ENCODE results near the gene JTB. TPM values are rescaled to one million over a fixed set of nuclear protein-coding genes. Genes with fewer than 3 reads are reported as not detected.
A peak's percentile ranks its signal among the peaks of the same experiment; 100 is the strongest.

JTB gene
- total RNA-seq, 1 donor from 2014 or later, result 166 TPM

- intact Hi-C loops (cut with DNase I), result no loop called here
- Histone ChIP-seq H3K9me3 (no peaks in the 10 kb centered on the region), H3K4me1 (peaks cover 6 to 14% of the 10 kb centered on the region in 2 donors), H3K27me3 (no peaks in the 10 kb centered on the region), H3K27ac (no peak overlapping the region), H3K4me3 (no peak overlapping the region), H3K36me3 (peaks cover 27 to 32% of the 10 kb centered on the region in 2 donors)
- DNase-seq (ENCODE audit: low spot score in 2 of 2), result no peak
- TF ChIP-seq CTCF (IDR thresholded peaks at IDR 0.05), result no peak
Observed at GRCh38 chr1:153973525-153973924, 3.9 kb downstream of the JTB start.

GRCh38 chr1:153973071-153973470, 4.4 kb downstream of the JTB start:
- DNase-seq (ENCODE audit: low spot score in 2 of 2), result no peak
- Histone ChIP-seq H3K9me3 (no peaks in the 10 kb centered on the region), H3K27ac (no peak overlapping the region), H3K27me3 (no peaks in the 10 kb centered on the region), H3K36me3 (peaks cover 27 to 32% of the 10 kb centered on the region in 2 donors), H3K4me3 (no peak overlapping the region), H3K4me1 (peaks cover 6 to 14% of the 10 kb centered on the region in 2 donors)
- TF ChIP-seq CTCF (IDR thresholded peaks at IDR 0.05), result no peak
- intact Hi-C loops (cut with DNase I), result no loop called here

GRCh38 chr1:153970346-153970745, 7.1 kb downstream of the JTB start:
- no peak overlapping the region for H3K27ac ChIP-seq
- no peaks in the 10 kb centered on the region for H3K27me3 ChIP-seq
- TF ChIP-seq CTCF (IDR thresholded peaks at IDR 0.05), result no peak
- H3K4me1 ChIP-seq, result peaks cover 0 to 12% of the 10 kb centered on the region in 2 donors
- H3K4me3 ChIP-seq, result no peak overlapping the region
- intact Hi-C loops (cut with DNase I), result no loop called here
- no peaks in the 10 kb centered on the region for H3K9me3 ChIP-seq
- DNase-seq (ENCODE audit: low spot score in 2 of 2), result no peak
- peaks cover 18 to 25% of the 10 kb centered on the region in 2 donors for H3K36me3 ChIP-seq

GRCh38 chr1:153968972-153969371, 8.5 kb downstream of the JTB start:
- no peak overlapping the region for H3K27ac ChIP-seq
- intact Hi-C loops (cut with DNase I), result no loop called here

GRCh38 chr1:153968408-153968807, 9.1 kb downstream of the JTB start:
- no peak overlapping the region for H3K27ac ChIP-seq
- peaks cover 0 to 6% of the 10 kb centered on the region in 2 donors for H3K36me3 ChIP-seq
- peaks cover 7 to 14% of the 10 kb centered on the region in 2 donors for H3K4me1 ChIP-seq
- no peak for TF ChIP-seq CTCF (IDR thresholded peaks at IDR 0.05)
- no peaks in the 10 kb centered on the region for H3K9me3 ChIP-seq
- H3K4me3 ChIP-seq, result peak overlapping the region; percentile 62 to 69
- intact Hi-C loops (cut with DNase I), result no loop called here
- DNase-seq (ENCODE audit: low spot score in 2 of 2), result no peak
- no peaks in the 10 kb centered on the region for H3K27me3 ChIP-seq

More at GRCh38 chr1:153968972-153969371, 8.5 kb downstream of the JTB start:
- no peak for TF ChIP-seq CTCF (IDR thresholded peaks at IDR 0.05)
- peak overlapping the region in 1 of 2 donors; percentile 69 for H3K4me3 ChIP-seq
- H3K27me3 ChIP-seq, result no peaks in the 10 kb centered on the region
- H3K9me3 ChIP-seq, result no peaks in the 10 kb centered on the region
- no peak for DNase-seq (ENCODE audit: low spot score in 2 of 2)
- peaks cover 6 to 14% of the 10 kb centered on the region in 2 donors for H3K4me1 ChIP-seq
- peaks cover 4 to 12% of the 10 kb centered on the region in 2 donors for H3K36me3 ChIP-seq

GRCh38 chr1:153968000-153968363, 9.5 kb downstream of the JTB start:
- Histone ChIP-seq H3K4me3 (peak overlapping the region; percentile 62 to 69), H3K36me3 (peaks cover 0 to 6% of the 10 kb centered on the region in 2 donors), H3K4me1 (peaks cover 7 to 14% of the 10 kb centered on the region in 2 donors), H3K27me3 (no peaks in the 10 kb centered on the region), H3K9me3 (no peaks in the 10 kb centered on the region), H3K27ac (peak overlapping the region; percentile 80 to 85)
- TF ChIP-seq CTCF (IDR thresholded peaks at IDR 0.05), result no peak
- no peak for DNase-seq (ENCODE audit: low spot score in 2 of 2)
- intact Hi-C loops (cut with DNase I), result loop anchor here (1.0 kb wide), 3 partner anchors 9 to 22 kb away; partner anchors contain the start of genes DENND4B, JTB and RAB13

All from ascending aorta (tissue), 2 donors.